ENCODE measurements around the gene PRDM2. TPM values are rescaled to one million over a fixed set of nuclear protein-coding genes. Genes with fewer than 3 reads are reported as not detected.
A peak's percentile ranks its signal among the peaks of the same experiment; 100 is the strongest.

PRDM2 gene
- total RNA-seq, 2 experiments from 2014 or later = 136 to 140 TPM

GRCh38 chr1:13772271-13772670 lies 72.3 kb downstream of the PRDM2 start:
- H3K27ac ChIP-seq (ENCODE audit: low read depth in 1 of 2, low read length in 2 of 2) = no peak overlapping the region

GRCh38 chr1:13774121-13774520 lies 74.1 kb downstream of the PRDM2 start:
- intact Hi-C loops (cut with DNase I, micrococcal nuclease) = no loop called here
- no peak overlapping the region for H3K27ac ChIP-seq (ENCODE audit: low read depth in 1 of 2, low read length in 2 of 2)
- peaks cover 43% of the 10 kb centered on the region for H3K36me3 Mint-ChIP-seq (ENCODE audit: low read depth)
- H3K27me3 ChIP-seq (ENCODE audit: control insufficient read depth in 1 of 2, insufficient read depth in 2 of 2, low read length in 2 of 2) = no peaks in the 10 kb centered on the region
- H3K4me1 ChIP-seq (ENCODE audit: insufficient read depth, low read length) = peaks cover 6% of the 10 kb centered on the region
- no peak for TF ChIP-seq CTCF (IDR thresholded peaks at IDR 0.05)
- ChIA-PET CTCF (no interaction called here), POLR2A (no interaction called here)
- H3K9me3 ChIP-seq (ENCODE audit: control insufficient read depth in 1 of 2, insufficient read depth in 1 of 2, low read length in 2 of 2) = no peaks in the 10 kb centered on the region
- H3K27ac Mint-ChIP-seq = peak overlapping the region; percentile 59
- no peak overlapping the region for H3K4me3 ChIP-seq (ENCODE audit: low read length)
- no peaks in the 10 kb centered on the region for H3K27me3 Mint-ChIP-seq
- H3K36me3 ChIP-seq (ENCODE audit: insufficient read depth, low read length) = peaks cover 60% of the 10 kb centered on the region
- H3K9me3 Mint-ChIP-seq = no peaks in the 10 kb centered on the region
- H3K4me1 Mint-ChIP-seq (ENCODE audit: low read depth) = peaks cover 55% of the 10 kb centered on the region
- no peak overlapping the region for H3K4me3 Mint-ChIP-seq
- ATAC-seq (ENCODE audit: poor library complexity) (no peak), DNase-seq (no peak)

More at GRCh38 chr1:13772271-13772670, 72.3 kb downstream of the PRDM2 start:
- Mint-ChIP-seq H3K4me1 (ENCODE audit: low read depth) (peaks cover 49% of the 10 kb centered on the region), H3K9me3 (no peaks in the 10 kb centered on the region), H3K27ac (no peak overlapping the region), H3K4me3 (no peak overlapping the region), H3K27me3 (no peaks in the 10 kb centered on the region), H3K36me3 (ENCODE audit: low read depth) (peaks cover 50% of the 10 kb centered on the region)
- no peaks in the 10 kb centered on the region for H3K27me3 ChIP-seq (ENCODE audit: control insufficient read depth in 1 of 2, insufficient read depth in 2 of 2, low read length in 2 of 2)
- intact Hi-C loops (cut with DNase I, micrococcal nuclease) = no loop called here
- ChIA-PET CTCF (no interaction called here), POLR2A (interaction anchor here (1.1 kb wide), 1 partner anchor 23 kb away, joined by 4 read pairs; no protein-coding TSS in a partner anchor)
- H3K4me3 ChIP-seq (ENCODE audit: low read length) = no peak overlapping the region
- H3K9me3 ChIP-seq (ENCODE audit: control insufficient read depth in 1 of 2, insufficient read depth in 1 of 2, low read length in 2 of 2) = no peaks in the 10 kb centered on the region
- TF ChIP-seq CTCF (IDR thresholded peaks at IDR 0.05) = no peak
- peaks cover 15% of the 10 kb centered on the region for H3K4me1 ChIP-seq (ENCODE audit: insufficient read depth, low read length)
- no peak for DNase-seq
- H3K36me3 ChIP-seq (ENCODE audit: insufficient read depth, low read length) = peaks cover 42% of the 10 kb centered on the region
- ATAC-seq (ENCODE audit: poor library complexity) = no peak

GRCh38 chr1:13775459-13775858 lies 75.5 kb downstream of the PRDM2 start:
- peaks cover 73% of the 10 kb centered on the region for H3K36me3 ChIP-seq (ENCODE audit: insufficient read depth, low read length)

More at GRCh38 chr1:13775459-13775858, 75.5 kb downstream of the PRDM2 start:
- Mint-ChIP-seq H3K27ac (no peak overlapping the region), H3K9me3 (no peaks in the 10 kb centered on the region), H3K4me3 (no peak overlapping the region), H3K4me1 (ENCODE audit: low read depth) (peaks cover 55% of the 10 kb centered on the region), H3K27me3 (no peaks in the 10 kb centered on the region), H3K36me3 (ENCODE audit: low read depth) (peaks cover 32% of the 10 kb centered on the region)
- H3K9me3 ChIP-seq (ENCODE audit: control insufficient read depth in 1 of 2, insufficient read depth in 1 of 2, low read length in 2 of 2) = no peaks in the 10 kb centered on the region
- DNase-seq (no peak), ATAC-seq (ENCODE audit: poor library complexity) (no peak)
- CTCF ChIA-PET = interaction anchor here (0.8 kb wide), 1 partner anchor 11 kb away, joined by 3 read pairs; no protein-coding TSS in a partner anchor
- no peak for TF ChIP-seq CTCF (IDR thresholded peaks at IDR 0.05)
- no peak overlapping the region for H3K27ac ChIP-seq (ENCODE audit: low read depth in 1 of 2, low read length in 2 of 2)
- no peaks in the 10 kb centered on the region for H3K27me3 ChIP-seq (ENCODE audit: control insufficient read depth in 1 of 2, insufficient read depth in 2 of 2, low read length in 2 of 2)
- H3K4me1 ChIP-seq (ENCODE audit: insufficient read depth, low read length) = peaks cover 2% of the 10 kb centered on the region
- intact Hi-C loops (cut with DNase I, micrococcal nuclease) = no loop called here
- no peak overlapping the region for H3K4me3 ChIP-seq (ENCODE audit: low read length)
- POLR2A ChIA-PET = no interaction called here
